RWPE1 (cell line): ENCODE measurements around the gene MYO15A.

Experiments used
- CTCF ChIA-PET: fragments of 350-600 bp; sonication (Branson Sonifier 250); formaldehyde crosslinking; extraction: SDS; loops from one replicate; lab custom pipeline; 2021; lab: Yijun Ruan, JAX
- POLR2A ChIA-PET: fragments of 400-600 bp; formaldehyde crosslinking; extraction: SDS; loops from one replicate; lab custom pipeline; 2020; ENCODE audit warnings: antibody characterized with exemption; ENCODE audit not compliant: low non-redundant PET; lab: Yijun Ruan, JAX
- DNase-seq: peaks from one replicate; pipeline ENCODE4 v3.0.0; 2012; ENCODE audit warnings: low spot score
- H3K27ac ChIP-seq: fragments of 450-650 bp; 2 replicates; pipeline ENCODE4 v1.5.1; 2017
- CTCF ChIP-seq: fragments of 450-650 bp; conservative IDR thresholded peaks from 2 replicates; pipeline ENCODE4 v1.5.1; 2017; ENCODE audit warnings: low read depth, mild to moderate bottlenecking

MYO15A gene

GRCh38 chr17:18136357-18136756, 27.8 kb downstream of the MYO15A start:
- DNase-seq: no peak
- POLR2A ChIA-PET: no interaction called here
- TF ChIP-seq CTCF: no peak
- CTCF ChIA-PET: no interaction called here
- H3K27ac ChIP-seq: no peak overlapping the region

- no peak for DNase-seq
- CTCF ChIA-PET: interaction anchor here (1.2 kb wide), 1 partner anchor 28 kb away, joined by 3 read pairs; no protein-coding TSS in a partner anchor
- no peak overlapping the region for H3K27ac ChIP-seq
- no peak for TF ChIP-seq CTCF
- POLR2A ChIA-PET: no interaction called here
Measured at GRCh38 chr17:18138065-18138749, 29.7 kb downstream of the MYO15A start.

GRCh38 chr17:18139092-18139491, 30.5 kb downstream of the MYO15A start:
- H3K27ac ChIP-seq: no peak overlapping the region
- TF ChIP-seq CTCF: no peak
- POLR2A ChIA-PET: no interaction called here
- CTCF ChIA-PET: interaction anchor here (1.2 kb wide), 1 partner anchor 27 kb away, joined by 3 read pairs; no protein-coding TSS in a partner anchor
- DNase-seq: no peak

- H3K27ac ChIP-seq: no peak overlapping the region
- no peak for DNase-seq
- POLR2A ChIA-PET: no interaction called here
- no peak for TF ChIP-seq CTCF
- CTCF ChIA-PET: interaction anchor here (1.2 kb wide), 2 partner anchors 10 to 27 kb away, joined by 3 to 5 read pairs; no protein-coding TSS in a partner anchor
Measured at GRCh38 chr17:18139498-18139897, 30.9 kb downstream of the MYO15A start.

- no peak for DNase-seq
- TF ChIP-seq CTCF: no peak
- ChIA-PET CTCF (interaction anchor here (0.6 to 1.2 kb wide), 4 partner anchors 10 to 184 kb away, joined by 3 to 5 read pairs (median 4); no protein-coding TSS in a partner anchor), POLR2A (no interaction called here)
- no peak overlapping the region for H3K27ac ChIP-seq
Measured at GRCh38 chr17:18139949-18140348, 31.4 kb downstream of the MYO15A start.

- DNase-seq: no peak
Measured at GRCh38 chr17:18140648-18141047, 32.1 kb downstream of the MYO15A start.

More at GRCh38 chr17:18140648-18141047, 32.1 kb downstream of the MYO15A start:
- no peak for TF ChIP-seq CTCF
- no peak overlapping the region for H3K27ac ChIP-seq
- POLR2A ChIA-PET: no interaction called here
- CTCF ChIA-PET: interaction anchor here (0.6 to 1.2 kb wide), 2 partner anchors 11 to 49 kb away, joined by 5 read pairs; no protein-coding TSS in a partner anchor
